GM18517 (cell line): Measurements from ENCODE around the gene ATXN7L1.
"Not testable (repeated sequence)": the region's sequence is repeated elsewhere in the genome, so short reads cannot be mapped to it uniquely, and the experiment has no call there.

Source experiments
- ATAC-seq: cut with Tn5 transposase; IDR thresholded peaks from one replicate; pipeline ENCODE4 v1.9.1; 2021; ENCODE audit warnings: mild to moderate bottlenecking, moderate library complexity; ENCODE audit not compliant: unreplicated experiment

ATXN7L1 gene

GRCh38 chr7:105623906-105624305 is 252.5 kb downstream of the ATXN7L1 start:
- ATAC-seq = no peak

- ATAC-seq = no peak
Measured at GRCh38 chr7:105623378-105623777, 253.0 kb downstream of the ATXN7L1 start.

GRCh38 chr7:105622106-105622731 is 254.2 kb downstream of the ATXN7L1 start:
- ATAC-seq = no peak

- no peak for ATAC-seq
Measured at GRCh38 chr7:105621617-105622016, 254.8 kb downstream of the ATXN7L1 start.

- no peak for ATAC-seq
Measured at GRCh38 chr7:105621176-105621575, 255.2 kb downstream of the ATXN7L1 start.

GRCh38 chr7:105619590-105619989 is 256.8 kb downstream of the ATXN7L1 start:
- no peak for ATAC-seq

- ATAC-seq = no peak
Measured at GRCh38 chr7:105618016-105618296, 258.4 kb downstream of the ATXN7L1 start.

GRCh38 chr7:105617280-105618015 is 259.0 kb downstream of the ATXN7L1 start:
- ATAC-seq = no peak

- no peak for ATAC-seq
Measured at GRCh38 chr7:105614341-105614840, 262.0 kb downstream of the ATXN7L1 start.

- no peak for ATAC-seq
Measured at GRCh38 chr7:105613611-105614330, 262.6 kb downstream of the ATXN7L1 start.

GRCh38 chr7:105612806-105613205 is 263.6 kb downstream of the ATXN7L1 start:
- no peak for ATAC-seq

- ATAC-seq = no peak
Measured at GRCh38 chr7:105611856-105612775, 264.3 kb downstream of the ATXN7L1 start.

GRCh38 chr7:105610165-105610930 is 266.1 kb downstream of the ATXN7L1 start:
- no peak for ATAC-seq

GRCh38 chr7:105602325-105603305 is 273.8 kb downstream of the ATXN7L1 start:
- ATAC-seq = no peak

- ATAC-seq = no peak
Measured at GRCh38 chr7:105600720-105601550, 275.5 kb downstream of the ATXN7L1 start.

- ATAC-seq = no peak
Measured at GRCh38 chr7:105599551-105599950, 276.8 kb downstream of the ATXN7L1 start.

- ATAC-seq = not testable (repeated sequence)
Measured at GRCh38 chr7:105599080-105599479, 277.3 kb downstream of the ATXN7L1 start.

GRCh38 chr7:105596866-105597265 is 279.5 kb downstream of the ATXN7L1 start:
- no peak for ATAC-seq
